HEK293 (cell line): Measurements from ENCODE around the gene BTBD7.

Experiments used
- CTCF ChIP-seq: fragments of 450-650 bp; formaldehyde crosslinking; IDR thresholded peaks from 2 replicates; pipeline ENCODE4 v1.5.1; 2016; ENCODE audit warnings: missing biosample characterization, missing genetic modification characterization
- PRDM4 ChIP-seq: fragments of 450-650 bp; formaldehyde crosslinking; IDR thresholded peaks from 2 replicates; pipeline ENCODE4 v1.5.1; 2017; ENCODE audit warnings: missing biosample characterization, missing genetic modification characterization
- ZFP37 ChIP-seq: fragments of 450-650 bp; formaldehyde crosslinking; IDR thresholded peaks from 2 replicates; pipeline ENCODE4 v1.5.1; 2016; ENCODE audit warnings: missing biosample characterization, missing genetic modification characterization
- ZNF544 ChIP-seq: fragments of 450-650 bp; formaldehyde crosslinking; IDR thresholded peaks from 2 replicates; pipeline ENCODE4 v1.5.0; 2017; ENCODE audit warnings: missing biosample characterization, missing genetic modification characterization
- ZNF785 ChIP-seq: fragments of 450-650 bp; formaldehyde crosslinking; IDR thresholded peaks from 2 replicates; pipeline ENCODE4 v1.5.1; 2016; ENCODE audit warnings: missing biosample characterization, missing genetic modification characterization
- ZSCAN30 ChIP-seq: fragments of 450-650 bp; IDR thresholded peaks from 2 replicates; pipeline ENCODE4 v1.5.1; 2018; ENCODE audit warnings: missing biosample characterization, mild to moderate bottlenecking, missing genetic modification characterization, moderate library complexity

DNA sequence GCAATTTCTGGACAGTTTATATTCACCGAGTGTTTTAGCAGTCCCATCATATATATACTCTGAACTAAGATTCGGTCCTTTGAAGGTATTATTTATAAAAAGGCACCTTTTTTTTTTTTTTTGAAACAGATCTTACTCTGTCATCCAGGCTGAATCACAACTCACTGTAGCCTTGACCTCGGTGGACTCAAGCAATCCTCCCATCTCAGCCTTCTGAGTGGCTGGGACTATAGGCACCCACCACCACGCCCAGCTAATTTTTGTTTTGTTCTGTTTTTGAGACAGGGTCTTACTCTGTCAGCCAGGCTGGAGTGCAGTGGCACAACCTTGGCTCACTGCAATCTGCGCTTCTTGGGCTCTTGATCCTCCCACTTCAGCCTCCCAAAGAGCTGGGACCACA, 52.1 kb downstream of the BTBD7 start:
- no peak for TF ChIP-seq PRDM4 (tag by site-specific recombination)
- no peak for TF ChIP-seq CTCF (tag by site-specific recombination)
- no peak for TF ChIP-seq ZNF544 (tag by site-specific recombination)
- no peak for TF ChIP-seq ZSCAN30
- no peak for TF ChIP-seq ZFP37 (tag by site-specific recombination)
- TF ChIP-seq ZNF785, result no peak
